Jurkat, Clone E6-1 (cell line): Measurements from ENCODE around the gene PPFIA1.

ENCODE experiments used
- DNase-seq: peaks from one replicate; pipeline ENCODE4 v3.0.0-alpha.2; 2011; ENCODE audit warnings: low read depth, low spot score
- H3K4me3 ChIP-seq: 2 replicates; pipeline ENCODE4 v1.5.1; 2011; ENCODE audit warnings: mild to moderate bottlenecking, low read length, control low read depth, moderate library complexity

The PPFIA1 gene

GRCh38 chr11:70419307-70420007 is 149.0 kb downstream of the PPFIA1 start:
- no peak for DNase-seq
- H3K4me3 ChIP-seq, result no peak overlapping the region

- DNase-seq, result no peak
- H3K4me3 ChIP-seq, result no peak overlapping the region
These were observed 149.5 kb downstream of the PPFIA1 start for GRCh38 chr11:70420008-70420464.

GRCh38 chr11:70420496-70420895 is 150.0 kb downstream of the PPFIA1 start:
- no peak for DNase-seq
- no peak overlapping the region for H3K4me3 ChIP-seq

GRCh38 chr11:70421123-70421522 is 150.6 kb downstream of the PPFIA1 start:
- DNase-seq, result no peak
- H3K4me3 ChIP-seq, result no peak overlapping the region

- DNase-seq, result no peak
These were observed 152.4 kb downstream of the PPFIA1 start for GRCh38 chr11:70422692-70423522.

GRCh38 chr11:70423523-70424505 is 153.3 kb downstream of the PPFIA1 start:
- no peak overlapping the region for H3K4me3 ChIP-seq
- DNase-seq, result no peak

More at GRCh38 chr11:70422692-70423522, 152.4 kb downstream of the PPFIA1 start:
- no peak overlapping the region for H3K4me3 ChIP-seq

- H3K4me3 ChIP-seq, result no peak overlapping the region
- no peak for DNase-seq
These were observed 154.4 kb downstream of the PPFIA1 start for GRCh38 chr11:70424765-70425344.

- no peak for DNase-seq
These were observed 156.9 kb downstream of the PPFIA1 start for GRCh38 chr11:70427436-70427835.

GRCh38 chr11:70428701-70429427 is 158.4 kb downstream of the PPFIA1 start:
- no peak overlapping the region for H3K4me3 ChIP-seq
- DNase-seq, result no peak

More at GRCh38 chr11:70427436-70427835, 156.9 kb downstream of the PPFIA1 start:
- no peak overlapping the region for H3K4me3 ChIP-seq

- no peak for DNase-seq
- H3K4me3 ChIP-seq, result no peak overlapping the region
These were observed 158.9 kb downstream of the PPFIA1 start for GRCh38 chr11:70429428-70429705.

- H3K4me3 ChIP-seq, result no peak overlapping the region
- no peak for DNase-seq
These were observed 159.4 kb downstream of the PPFIA1 start for GRCh38 chr11:70429724-70430521.

- no peak for DNase-seq
These were observed 160.4 kb downstream of the PPFIA1 start for GRCh38 chr11:70430671-70431574.

GRCh38 chr11:70431611-70432010 is 161.1 kb downstream of the PPFIA1 start:
- H3K4me3 ChIP-seq, result no peak overlapping the region
- no peak for DNase-seq

More at GRCh38 chr11:70430671-70431574, 160.4 kb downstream of the PPFIA1 start:
- H3K4me3 ChIP-seq, result no peak overlapping the region

- H3K4me3 ChIP-seq, result no peak overlapping the region
These were observed 161.6 kb downstream of the PPFIA1 start for GRCh38 chr11:70432065-70432464.

GRCh38 chr11:70432580-70432979 is 162.1 kb downstream of the PPFIA1 start:
- no peak for DNase-seq
- H3K4me3 ChIP-seq, result no peak overlapping the region

More at GRCh38 chr11:70432065-70432464, 161.6 kb downstream of the PPFIA1 start:
- DNase-seq, result no peak

- no peak overlapping the region for H3K4me3 ChIP-seq
- no peak for DNase-seq
These were observed 162.5 kb downstream of the PPFIA1 start for GRCh38 chr11:70433038-70433437.

- H3K4me3 ChIP-seq, result no peak overlapping the region
- DNase-seq, result no peak
These were observed 163.0 kb downstream of the PPFIA1 start for GRCh38 chr11:70433526-70433925.
